HCT116 (cell line): ENCODE results near the gene METTL25B.

Experiments used
- ATF3 ChIP-seq: IDR thresholded peaks from 2 replicates; pipeline ENCODE4 v1.6.1; 2012
- CEBPB ChIP-seq: IDR thresholded peaks from 2 replicates; pipeline ENCODE4 v1.6.1; 2012; ENCODE audit warnings: low read depth
- CTCF ChIP-seq, 3 experiments: fragments of 200-600 bp in 1 of 3; sonication (generic) in 1 of 3; IDR thresholded peaks in 2 of 3; conservative IDR thresholded peaks in 1 of 3; 2 replicates each; pipeline ENCODE4 v1.5.1; 2012 to 2017; ENCODE audit warnings: low read depth in 2 of 3, low read length in 2 of 3, antibody characterized with exemption in 1 of 3, borderline replicate concordance in 1 of 3, control low read depth in 1 of 3, mild to moderate bottlenecking in 1 of 3, mixed read lengths in 1 of 3, mixed run types in 1 of 3, moderate library complexity in 1 of 3; ENCODE audit not compliant: insufficient read depth in 1 of 3
- EGR1 ChIP-seq: IDR thresholded peaks from 2 replicates; pipeline ENCODE4 v1.6.1; 2012; ENCODE audit warnings: low read depth
- ELF1 ChIP-seq: IDR thresholded peaks from 2 replicates; pipeline ENCODE4 v1.6.1; 2012; ENCODE audit warnings: low read depth, borderline replicate concordance
- EZH2 ChIP-seq: fragments of 200-600 bp; sonication (generic); IDR thresholded peaks from 2 replicates; pipeline ENCODE4 v1.6.1; 2017; ENCODE audit warnings: antibody characterized with exemption, mixed run types
- EZH2phosphoT487 ChIP-seq: fragments of 200-600 bp; IDR thresholded peaks from 2 replicates; pipeline ENCODE4 v1.6.1; 2018; ENCODE audit warnings: antibody characterized with exemption, borderline replicate concordance
- JUND ChIP-seq: IDR thresholded peaks from 2 replicates; pipeline ENCODE4 v1.6.1; 2012
- POLR2A ChIP-seq: IDR thresholded peaks from 2 replicates; pipeline ENCODE4 v1.7.0; 2011; ENCODE audit warnings: borderline replicate concordance; ENCODE audit not compliant: insufficient read depth, insufficient read length; ENCODE audit errors: extremely low read depth
- POLR2AphosphoS5 ChIP-seq: IDR thresholded peaks from 2 replicates; pipeline ENCODE4 v1.6.1; 2011; ENCODE audit warnings: mild to moderate bottlenecking, low read depth, low read length, moderate library complexity
- REST ChIP-seq: IDR thresholded peaks from 2 replicates; pipeline ENCODE4 v1.6.1; 2012; ENCODE audit warnings: low read depth
- YY1 ChIP-seq: IDR thresholded peaks from 2 replicates; pipeline ENCODE4 v1.6.1; 2011; ENCODE audit warnings: low read length, low read depth, moderate library complexity, mild to moderate bottlenecking; ENCODE audit not compliant: insufficient replicate concordance; ENCODE audit errors: extremely low read depth
- ZBTB33 ChIP-seq: IDR thresholded peaks from 2 replicates; pipeline ENCODE4 v1.6.1; 2011; ENCODE audit warnings: mild to moderate bottlenecking, low read length, moderate library complexity; ENCODE audit not compliant: insufficient replicate concordance; ENCODE audit errors: extremely low read depth
- ZFX ChIP-seq: fragments of 450-650 bp; IDR thresholded peaks from 2 replicates; pipeline ENCODE4 v1.6.1; 2017

GRCh38 chr1:156692441-156692924 lies 35.8 kb upstream of the METTL25B start:
- no peak for TF ChIP-seq CTCF (IDR thresholded peaks at IDR 0.05 in 2 of 3, conservative IDR thresholded peaks at IDR 0.05 in 1 of 3; ENCODE audit: borderline replicate concordance in 1 of 3, insufficient read depth in 1 of 3, low read depth in 2 of 3, low read length in 2 of 3)
- TF ChIP-seq POLR2A = no peak
- TF ChIP-seq CEBPB = no peak
- TF ChIP-seq YY1 = no peak
- TF ChIP-seq POLR2AphosphoS5 = no peak
- TF ChIP-seq REST = no peak
- no peak for TF ChIP-seq EZH2phosphoT487
- TF ChIP-seq EZH2 = no peak
- TF ChIP-seq JUND = no peak
- no peak for TF ChIP-seq ELF1
- no peak for TF ChIP-seq EGR1
- no peak for TF ChIP-seq ZBTB33
- no peak for TF ChIP-seq ATF3
- TF ChIP-seq ZFX = no peak
